Measurements from ENCODE around the gene SUCLG2.

DNA sequence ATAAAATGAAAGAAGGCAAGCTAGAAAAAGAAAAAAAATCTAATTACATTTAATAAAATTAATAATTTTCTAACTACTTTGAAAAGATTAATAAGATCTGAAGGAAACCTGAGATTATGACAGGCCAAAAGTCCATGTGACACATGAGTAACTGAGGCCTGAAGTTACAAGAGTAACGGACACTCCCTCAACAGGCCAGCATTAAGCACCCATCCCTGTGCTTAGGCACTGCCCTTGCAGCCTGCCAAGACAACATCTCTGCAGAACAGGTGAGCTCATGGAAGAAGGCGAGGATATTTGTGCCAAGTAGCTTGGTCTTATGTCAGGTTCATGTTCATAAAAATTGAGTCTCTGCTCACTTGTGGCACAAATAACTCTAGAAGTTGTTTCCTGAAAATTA is 31.8 kb downstream of the SUCLG2 start:
- TF ChIP-seq, protein P1, sequence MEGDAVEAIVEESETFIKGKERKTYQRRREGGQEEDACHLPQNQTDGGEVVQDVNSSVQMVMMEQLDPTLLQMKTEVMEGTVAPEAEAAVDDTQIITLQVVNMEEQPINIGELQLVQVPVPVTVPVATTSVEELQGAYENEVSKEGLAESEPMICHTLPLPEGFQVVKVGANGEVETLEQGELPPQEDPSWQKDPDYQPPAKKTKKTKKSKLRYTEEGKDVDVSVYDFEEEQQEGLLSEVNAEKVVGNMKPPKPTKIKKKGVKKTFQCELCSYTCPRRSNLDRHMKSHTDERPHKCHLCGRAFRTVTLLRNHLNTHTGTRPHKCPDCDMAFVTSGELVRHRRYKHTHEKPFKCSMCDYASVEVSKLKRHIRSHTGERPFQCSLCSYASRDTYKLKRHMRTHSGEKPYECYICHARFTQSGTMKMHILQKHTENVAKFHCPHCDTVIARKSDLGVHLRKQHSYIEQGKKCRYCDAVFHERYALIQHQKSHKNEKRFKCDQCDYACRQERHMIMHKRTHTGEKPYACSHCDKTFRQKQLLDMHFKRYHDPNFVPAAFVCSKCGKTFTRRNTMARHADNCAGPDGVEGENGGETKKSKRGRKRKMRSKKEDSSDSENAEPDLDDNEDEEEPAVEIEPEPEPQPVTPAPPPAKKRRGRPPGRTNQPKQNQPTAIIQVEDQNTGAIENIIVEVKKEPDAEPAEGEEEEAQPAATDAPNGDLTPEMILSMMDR (conservative IDR thresholded peaks at IDR 0.05; ENCODE audit: low read depth, low read length): no peak
- no peak for TF ChIP-seq EZH2 (IDR thresholded peaks at IDR 0.05; ENCODE audit: low read length, unreplicated experiment)
